HepG2 (cell line): ENCODE data around the gene WDR82. TPM values are rescaled to one million over a fixed set of nuclear protein-coding genes. Genes with fewer than 3 reads are reported as not detected.
A peak's percentile ranks its signal among the peaks of the same experiment; 100 is the strongest.

Experiments
- ATF7 ChIP-seq, 2 experiments: fragments of 450-650 bp in 1 of 2; sonication (generic) in 1 of 2; formaldehyde crosslinking in 1 of 2; IDR thresholded peaks; 2 replicates each; pipeline versions ENCODE4 v1.4.0 to v1.6.1; 2016 to 2020; ENCODE audit warnings: antibody characterized with exemption in 1 of 2, mild to moderate bottlenecking in 1 of 2, missing genetic modification reagents in 1 of 2
- CCAR2 ChIP-seq: fragments of 200-400 bp; formaldehyde crosslinking; optimal IDR thresholded peaks from 2 replicates; pipeline ENCODE3; 2018; ENCODE audit warnings: low read depth, mild to moderate bottlenecking, low read length, moderate library complexity
- ERF ChIP-seq: IDR thresholded peaks from 2 replicates; pipeline ENCODE4 v1.6.1; 2018; ENCODE audit warnings: missing biosample characterization, missing genetic modification reagents
- GATAD2A ChIP-seq: IDR thresholded peaks from 2 replicates; pipeline ENCODE4 v1.6.1; 2016
- KAT8 ChIP-seq: IDR thresholded peaks from 2 replicates; pipeline ENCODE4 v1.6.1; 2016; ENCODE audit warnings: missing genetic modification reagents, missing compliant biosample characterization
- NR2F6 ChIP-seq, 2 experiments: IDR thresholded peaks; 2 replicates each; pipeline ENCODE4 v1.6.1; 2016; ENCODE audit warnings: antibody characterized with exemption in 1 of 2, mild to moderate bottlenecking in 1 of 2
- RXRA ChIP-seq: sonication (generic); formaldehyde crosslinking; IDR thresholded peaks from 2 replicates; pipeline ENCODE4 v1.5.1; 2020; ENCODE audit warnings: missing genetic modification reagents
- SAP130 ChIP-seq: IDR thresholded peaks from 2 replicates; pipeline ENCODE4 v1.6.1; 2016; ENCODE audit warnings: low read depth
- SNAI1 ChIP-seq: sonication (generic); formaldehyde crosslinking; IDR thresholded peaks from 2 replicates; pipeline ENCODE4 v1.5.0; 2020; ENCODE audit warnings: mild to moderate bottlenecking, missing genetic modification reagents, borderline replicate concordance
- TCF12 ChIP-seq, 2 experiments: fragments of 450-650 bp in 1 of 2; sonication (generic) in 1 of 2; formaldehyde crosslinking in 1 of 2; IDR thresholded peaks; 2 replicates each; pipeline versions ENCODE4 v1.6.1 to v1.8.0; 2017 to 2022; ENCODE audit warnings: antibody characterized with exemption in 1 of 2, mild to moderate bottlenecking in 1 of 2, missing genetic modification reagents in 1 of 2, moderate library complexity in 1 of 2
- THAP11 ChIP-seq: IDR thresholded peaks from 2 replicates; pipeline ENCODE4 v1.6.1; 2016; ENCODE audit warnings: missing biosample characterization, missing genetic modification reagents
- ZNF350 ChIP-seq: sonication (generic); formaldehyde crosslinking; IDR thresholded peaks from 2 replicates; pipeline ENCODE4 v1.4.0; 2020; ENCODE audit warnings: mild to moderate bottlenecking, low read depth, missing genetic modification reagents, borderline replicate concordance
- ZNF670 ChIP-seq: sonication (generic); formaldehyde crosslinking; IDR thresholded peaks from 2 replicates; pipeline ENCODE4 v1.8.0; 2022; ENCODE audit warnings: mild to moderate bottlenecking, missing genetic modification reagents, borderline replicate concordance
- polyA plus RNA-seq, 8 experiments: library from polyadenylated mRNA; depleted of rRNA in 3 of 8; stranded (reverse) in 7 of 8; unstranded in 1 of 8; fragments of >200 nt; fragmentation: Illumina TruSeq in 4 of 8; extraction: Trizol in 4 of 8; gene quantifications; 2 replicates each; pipeline versions ENCODE4 v1.2.1 to v1.2.3, GENCODE V29; 2011 to 2016; ENCODE audit warnings: low read depth in 4 of 8, missing spikeins in 1 of 8, mixed read lengths in 1 of 8; ENCODE audit not compliant: insufficient read depth in 1 of 8
- total RNA-seq, 5 experiments: library from RNA; depleted of rRNA; stranded (reverse); fragments of >200 nt; fragmentation: Illumina TruSeq; extraction: Trizol; gene quantifications; 2 replicates each; pipeline ENCODE4 v1.2.3, GENCODE V29; 2016; ENCODE audit warnings: low read depth in 1 of 5
- TF ChIP-seq, protein P1 (sequence below): IDR thresholded peaks from 2 replicates; pipeline ENCODE4 v1.6.1; 2016; ENCODE audit warnings: low read depth
- TF ChIP-seq, protein P2 (sequence below): sonication (generic); formaldehyde crosslinking; IDR thresholded peaks from 2 replicates; pipeline ENCODE4 v1.5.1; 2020; ENCODE audit warnings: mild to moderate bottlenecking, moderate library complexity, missing genetic modification reagents
- TF ChIP-seq, protein P3 (sequence below): sonication (generic); formaldehyde crosslinking; conservative IDR thresholded peaks from 2 replicates; pipeline ENCODE4 v1.8.0; 2022; ENCODE audit warnings: missing genetic modification reagents
- TF ChIP-seq, protein P4 (sequence below): sonication (generic); formaldehyde crosslinking; IDR thresholded peaks from 2 replicates; pipeline ENCODE4 v1.4.0; 2020; ENCODE audit warnings: mild to moderate bottlenecking, missing genetic modification reagents

Gene WDR82
- total and polyA plus RNA-seq, 2 of the 13 experiments (the other 11 are each of a cell fraction or from before 2014, with no cell fraction given): 39.1 to 59.5 TPM

DNA sequence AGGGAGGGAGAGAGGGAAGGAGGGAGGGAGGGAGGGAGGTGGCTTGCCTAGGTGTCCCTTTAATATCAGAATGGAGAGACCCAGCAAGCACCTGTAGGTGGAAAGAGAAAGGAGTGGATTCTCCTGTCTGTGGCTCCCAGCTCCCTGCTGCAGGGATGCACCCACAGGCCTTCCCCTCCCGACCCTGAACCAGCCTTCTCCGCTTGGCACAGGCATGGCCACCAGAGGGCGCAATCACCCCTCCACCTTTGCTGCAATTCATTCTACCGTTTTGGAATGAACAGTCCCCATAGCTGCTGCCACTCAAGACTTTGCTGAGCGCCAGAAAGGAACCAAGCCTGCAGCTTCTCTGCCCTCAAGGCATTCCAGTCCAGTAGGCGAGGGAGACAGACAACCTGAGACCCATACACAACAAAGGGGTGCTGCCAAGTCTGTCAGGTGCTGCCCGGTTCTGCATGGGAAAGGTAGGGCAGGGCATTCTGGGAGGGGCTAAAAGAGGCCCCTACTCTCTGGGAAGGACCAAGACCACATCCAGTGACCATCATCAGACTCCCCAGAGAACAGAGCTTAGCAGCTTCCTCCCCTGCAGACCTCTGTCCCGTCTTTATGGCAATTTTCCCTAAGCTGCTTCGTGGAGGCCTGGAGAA is 57.9 kb downstream of the WDR82 start (continued):
- TF ChIP-seq, protein P1, sequence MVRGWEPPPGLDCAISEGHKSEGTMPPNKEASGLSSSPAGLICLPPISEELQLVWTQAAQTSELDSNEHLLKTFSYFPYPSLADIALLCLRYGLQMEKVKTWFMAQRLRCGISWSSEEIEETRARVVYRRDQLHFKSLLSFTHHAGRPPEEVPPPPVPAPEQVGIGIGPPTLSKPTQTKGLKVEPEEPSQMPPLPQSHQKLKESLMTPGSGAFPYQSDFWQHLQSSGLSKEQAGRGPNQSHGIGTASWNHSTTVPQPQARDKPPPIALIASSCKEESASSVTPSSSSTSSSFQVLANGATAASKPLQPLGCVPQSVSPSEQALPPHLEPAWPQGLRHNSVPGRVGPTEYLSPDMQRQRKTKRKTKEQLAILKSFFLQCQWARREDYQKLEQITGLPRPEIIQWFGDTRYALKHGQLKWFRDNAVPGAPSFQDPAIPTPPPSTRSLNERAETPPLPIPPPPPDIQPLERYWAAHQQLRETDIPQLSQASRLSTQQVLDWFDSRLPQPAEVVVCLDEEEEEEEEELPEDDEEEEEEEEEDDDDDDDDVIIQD (CRISPR knock-in tag): 0 out of 2 replicates have a peak, but pooled peaks have one; percentile 20
- TF ChIP-seq THAP11 (CRISPR knock-in tag): peak; percentile 47
- TF ChIP-seq SNAI1: no peak
- no peak for TF ChIP-seq ATF7 (IDR thresholded peaks at IDR 0.05)
- no peak for TF ChIP-seq ATF7 (CRISPR knock-in tag; IDR thresholded peaks at IDR 0.05)
- no peak for TF ChIP-seq CCAR2
- TF ChIP-seq, protein P2, sequence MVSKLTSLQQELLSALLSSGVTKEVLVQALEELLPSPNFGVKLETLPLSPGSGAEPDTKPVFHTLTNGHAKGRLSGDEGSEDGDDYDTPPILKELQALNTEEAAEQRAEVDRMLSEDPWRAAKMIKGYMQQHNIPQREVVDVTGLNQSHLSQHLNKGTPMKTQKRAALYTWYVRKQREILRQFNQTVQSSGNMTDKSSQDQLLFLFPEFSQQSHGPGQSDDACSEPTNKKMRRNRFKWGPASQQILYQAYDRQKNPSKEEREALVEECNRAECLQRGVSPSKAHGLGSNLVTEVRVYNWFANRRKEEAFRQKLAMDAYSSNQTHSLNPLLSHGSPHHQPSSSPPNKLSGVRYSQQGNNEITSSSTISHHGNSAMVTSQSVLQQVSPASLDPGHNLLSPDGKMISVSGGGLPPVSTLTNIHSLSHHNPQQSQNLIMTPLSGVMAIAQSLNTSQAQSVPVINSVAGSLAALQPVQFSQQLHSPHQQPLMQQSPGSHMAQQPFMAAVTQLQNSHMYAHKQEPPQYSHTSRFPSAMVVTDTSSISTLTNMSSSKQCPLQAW: no peak
- TF ChIP-seq, protein P3, sequence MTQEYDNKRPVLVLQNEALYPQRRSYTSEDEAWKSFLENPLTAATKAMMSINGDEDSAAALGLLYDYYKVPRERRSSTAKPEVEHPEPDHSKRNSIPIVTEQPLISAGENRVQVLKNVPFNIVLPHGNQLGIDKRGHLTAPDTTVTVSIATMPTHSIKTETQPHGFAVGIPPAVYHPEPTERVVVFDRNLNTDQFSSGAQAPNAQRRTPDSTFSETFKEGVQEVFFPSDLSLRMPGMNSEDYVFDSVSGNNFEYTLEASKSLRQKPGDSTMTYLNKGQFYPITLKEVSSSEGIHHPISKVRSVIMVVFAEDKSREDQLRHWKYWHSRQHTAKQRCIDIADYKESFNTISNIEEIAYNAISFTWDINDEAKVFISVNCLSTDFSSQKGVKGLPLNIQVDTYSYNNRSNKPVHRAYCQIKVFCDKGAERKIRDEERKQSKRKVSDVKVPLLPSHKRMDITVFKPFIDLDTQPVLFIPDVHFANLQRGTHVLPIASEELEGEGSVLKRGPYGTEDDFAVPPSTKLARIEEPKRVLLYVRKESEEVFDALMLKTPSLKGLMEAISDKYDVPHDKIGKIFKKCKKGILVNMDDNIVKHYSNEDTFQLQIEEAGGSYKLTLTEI (CRISPR knock-in tag): no peak
- no peak for TF ChIP-seq TCF12 (IDR thresholded peaks at IDR 0.05)
- no peak for TF ChIP-seq TCF12 (CRISPR knock-in tag; IDR thresholded peaks at IDR 0.05)
- TF ChIP-seq GATAD2A (CRISPR knock-in tag): peak; percentile 53; the same call in 1 of the 2 replicates
- TF ChIP-seq ZNF350 (CRISPR knock-in tag): 0 out of 2 replicates have a peak, but pooled peaks have one; percentile 35
- TF ChIP-seq KAT8: no peak
- no peak; the same call in 1 of the 2 replicates for TF ChIP-seq RXRA (CRISPR knock-in tag)
- TF ChIP-seq ERF (CRISPR knock-in tag): 0 out of 2 replicates have a peak, but pooled peaks have one; percentile 24
- TF ChIP-seq ZNF670 (CRISPR knock-in tag): no peak
- no peak for TF ChIP-seq NR2F6 (IDR thresholded peaks at IDR 0.05)
- peak; percentile 27; the same call in 1 of the 2 replicates for TF ChIP-seq NR2F6 (CRISPR knock-in tag; IDR thresholded peaks at IDR 0.05)
- TF ChIP-seq, protein P4, sequence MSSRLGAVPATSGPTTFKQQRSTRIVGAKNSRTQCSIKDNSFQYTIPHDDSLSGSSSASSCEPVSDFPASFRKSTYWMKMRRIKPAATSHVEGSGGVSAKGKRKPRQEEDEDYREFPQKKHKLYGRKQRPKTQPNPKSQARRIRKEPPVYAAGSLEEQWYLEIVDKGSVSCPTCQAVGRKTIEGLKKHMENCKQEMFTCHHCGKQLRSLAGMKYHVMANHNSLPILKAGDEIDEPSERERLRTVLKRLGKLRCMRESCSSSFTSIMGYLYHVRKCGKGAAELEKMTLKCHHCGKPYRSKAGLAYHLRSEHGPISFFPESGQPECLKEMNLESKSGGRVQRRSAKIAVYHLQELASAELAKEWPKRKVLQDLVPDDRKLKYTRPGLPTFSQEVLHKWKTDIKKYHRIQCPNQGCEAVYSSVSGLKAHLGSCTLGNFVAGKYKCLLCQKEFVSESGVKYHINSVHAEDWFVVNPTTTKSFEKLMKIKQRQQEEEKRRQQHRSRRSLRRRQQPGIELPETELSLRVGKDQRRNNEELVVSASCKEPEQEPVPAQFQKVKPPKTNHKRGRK (CRISPR knock-in tag): no peak
- TF ChIP-seq SAP130 (CRISPR knock-in tag): peak; percentile 31; the same call in 1 of the 2 replicates
